Erythroblast (primary cell): ENCODE data around the gene GAL3ST1.

Experiments
- GATA1 ChIP-seq: IDR thresholded peaks from 2 replicates; pipeline ENCODE4 v1.6.1; 2011; ENCODE audit warnings: low read depth, mild to moderate bottlenecking, control low read depth, low read length, moderate library complexity
- POLR2A ChIP-seq: IDR thresholded peaks from 2 replicates; pipeline ENCODE4 v1.6.1; 2011; ENCODE audit warnings: mild to moderate bottlenecking, low read length

DNA sequence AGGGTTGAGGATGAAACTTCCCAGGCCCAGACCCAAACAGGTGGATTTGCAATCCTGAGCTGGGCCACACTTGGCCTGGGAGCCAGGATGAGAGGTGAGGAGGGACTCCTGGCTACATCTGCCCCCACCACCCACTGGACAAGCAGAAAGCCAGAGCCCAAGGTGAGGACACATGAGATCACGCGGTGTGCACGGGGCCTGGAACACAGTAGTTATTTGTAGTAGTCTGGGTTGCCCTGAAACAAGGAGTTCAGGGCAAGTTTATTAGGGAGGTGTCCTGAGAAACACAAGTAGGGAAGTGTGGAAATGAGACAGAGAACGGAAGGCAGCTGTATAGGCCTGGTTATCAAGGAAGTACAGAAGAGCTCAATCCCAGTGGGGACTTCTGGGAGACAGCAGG, 27.3 kb downstream of the GAL3ST1 start:
- no peak for TF ChIP-seq POLR2A
- TF ChIP-seq GATA1 = no peak
